Measurements from ENCODE around the gene LTO1. TPM values are rescaled to one million over a fixed set of nuclear protein-coding genes. Genes with fewer than 3 reads are reported as not detected.

LTO1 gene
- total and polyA plus RNA-seq, 10 of the 15 experiments (the other 5 are each of a cell fraction or from before 2014, with no cell fraction given), result 2.6 to 27.5 (median 14.4) TPM

DNA sequence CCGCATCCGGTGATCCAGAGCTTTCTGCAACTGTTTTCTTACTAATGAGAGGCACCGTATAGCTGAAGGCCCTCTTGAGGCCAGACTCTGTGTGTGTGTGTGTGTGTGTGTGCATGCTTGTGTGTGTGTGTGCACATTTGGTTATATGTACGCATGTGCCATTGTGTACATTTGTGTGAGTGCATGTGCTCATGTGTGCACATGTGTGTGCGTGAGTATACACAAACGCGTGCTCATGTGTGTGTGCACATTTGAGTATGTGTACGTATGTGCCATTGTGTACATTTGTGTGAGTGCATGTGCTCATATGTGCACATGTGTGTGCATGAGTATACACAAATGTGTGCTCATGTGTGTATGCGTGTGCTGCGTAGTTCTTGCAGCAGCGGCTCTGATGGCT lies 40.9 kb upstream of the LTO1 start:
- 77% methylated on average over 11 of the region's 11 CpGs for WGBS (ENCODE audit: insufficient coverage, insufficient replicate concordance, low lambda C conversion rate, missing lambda C conversion rate)
- Histone ChIP-seq H3K27me3 (replicated peaks in 1 of 2; ENCODE audit: control insufficient read depth in 2 of 2, insufficient read depth in 2 of 2, low read length in 1 of 2) (peaks cover 0 to 4% of the 10 kb centered on the region in 2 experiments; a peak in 3 of 4 replicates), H2AFZ (ENCODE audit: control insufficient read depth, low read depth, low read length) (no peak overlapping the region), H3K79me2 (ENCODE audit: control insufficient read depth, insufficient read depth, low read length) (no peaks in the 10 kb centered on the region), H4K20me1 (ENCODE audit: control insufficient read depth, insufficient read depth) (no peaks in the 10 kb centered on the region), H3K9me3 (replicated peaks; ENCODE audit: control insufficient read depth, insufficient read depth, low read length) (no peaks in the 10 kb centered on the region; the same call in 2 of the 3 replicates), H3K27ac (ENCODE audit: control insufficient read depth, insufficient read depth) (no peak overlapping the region), H3K36me3 (ENCODE audit: control insufficient read depth in 2 of 2, insufficient read depth in 2 of 2, low read length in 1 of 2) (no peaks in the 10 kb centered on the region), H3K4me2 (ENCODE audit: control insufficient read depth, insufficient read depth) (no peak overlapping the region), H3K9ac (ENCODE audit: control insufficient read depth, insufficient read depth, low read length) (no peak overlapping the region), H3K4me1 (ENCODE audit: control insufficient read depth, insufficient read depth, low read length) (no peaks in the 10 kb centered on the region), H3K4me3 (no peak overlapping the region)
- FAIRE-seq (no peak), DNase-seq (ENCODE audit: low read depth, low spot score) (no peak), ATAC-seq (no peak)
- CTCF ChIA-PET, result interaction anchor here (0.6 to 1.0 kb wide), 2 partner anchors 8 to 173 kb away, joined by 3 read pairs; no protein-coding TSS in a partner anchor
- intact Hi-C loops (cut with micrococcal nuclease; ENCODE audit: unreplicated experiment) (no loop called here), in situ Hi-C loops (cut with MboI) (no loop called here)
- RAD21 ChIA-PET (ENCODE audit: unreplicated experiment), result no interaction called here
- TF ChIP-seq, protein P1, sequence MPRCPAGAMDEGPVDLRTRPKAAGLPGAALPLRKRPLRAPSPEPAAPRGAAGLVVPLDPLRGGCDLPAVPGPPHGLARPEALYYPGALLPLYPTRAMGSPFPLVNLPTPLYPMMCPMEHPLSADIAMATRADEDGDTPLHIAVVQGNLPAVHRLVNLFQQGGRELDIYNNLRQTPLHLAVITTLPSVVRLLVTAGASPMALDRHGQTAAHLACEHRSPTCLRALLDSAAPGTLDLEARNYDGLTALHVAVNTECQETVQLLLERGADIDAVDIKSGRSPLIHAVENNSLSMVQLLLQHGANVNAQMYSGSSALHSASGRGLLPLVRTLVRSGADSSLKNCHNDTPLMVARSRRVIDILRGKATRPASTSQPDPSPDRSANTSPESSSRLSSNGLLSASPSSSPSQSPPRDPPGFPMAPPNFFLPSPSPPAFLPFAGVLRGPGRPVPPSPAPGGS (IDR thresholded peaks at IDR 0.05; ENCODE audit: borderline replicate concordance, insufficient read depth, low read depth, low read length, poor library complexity, severe bottlenecking), result peak; percentile 87
- TF ChIP-seq CHD4 (IDR thresholded peaks at IDR 0.05) (no peak), SMC3 (IDR thresholded peaks at IDR 0.05; ENCODE audit: borderline replicate concordance, low read length) (no peak), ATF7 (IDR thresholded peaks at IDR 0.05; ENCODE audit: low read depth) (no peak), TCF3 (IDR thresholded peaks at IDR 0.05; ENCODE audit: borderline replicate concordance, insufficient read depth, low read depth, low read length) (0 out of 2 replicates have a peak, but pooled peaks have one; percentile 25), PML (IDR thresholded peaks at IDR 0.05; ENCODE audit: low read length) (no peak), JUNB (IDR thresholded peaks at IDR 0.05) (no peak), EGR1 (IDR thresholded peaks at IDR 0.05; ENCODE audit: borderline replicate concordance in 1 of 2, low read depth in 2 of 2, low read length in 2 of 2) (no peak)
- SMC1A ChIA-PET (ENCODE audit: uncharacterized antibody, unreplicated experiment), result no interaction called here
- BruUV-seq (replicated peaks), result no TSS peak
- POLR2A ChIA-PET, result no interaction called here
